NCI-H226 (cell line): ENCODE results near the gene DNMT3A.

ENCODE experiments used
- DNase-seq: peaks from one replicate; pipeline ENCODE4 v3.0.0-alpha.2; 2015

DNMT3A gene

GRCh38 chr2:25190536-25190935, 151.2 kb downstream of the DNMT3A start:
- DNase-seq, result no peak

- no peak for DNase-seq
Measured at GRCh38 chr2:25188405-25188804, 153.3 kb downstream of the DNMT3A start.

- no peak for DNase-seq
Measured at GRCh38 chr2:25187729-25188350, 153.9 kb downstream of the DNMT3A start.

GRCh38 chr2:25184254-25184653, 157.5 kb downstream of the DNMT3A start:
- DNase-seq, result no peak

GRCh38 chr2:25178976-25179375, 162.7 kb downstream of the DNMT3A start:
- no peak for DNase-seq
